Activated T-cell treated with anti-CD3 and anti-CD28 coated beads, Interleukin-2, amount 50 U/mL, for 48 hours (primary cell): ENCODE results near the gene NKAIN4.
"Not testable (repeated sequence)": the region's sequence is repeated elsewhere in the genome, so short reads cannot be mapped to it uniquely, and the experiment has no call there.

Experiments
- DNase-seq, 2 experiments: peaks; one replicate each; pipeline ENCODE4 v3.0.0-alpha.2; 2020

NKAIN4 gene

GRCh38 chr20:63234693-63235398 lies 19.4 kb downstream of the NKAIN4 start:
- peak in 1 of 2 experiments; percentile 50 for DNase-seq

- no peak for DNase-seq
Measured at GRCh38 chr20:63233924-63234323, 20.3 kb downstream of the NKAIN4 start.

GRCh38 chr20:63233061-63233344 lies 21.3 kb downstream of the NKAIN4 start:
- DNase-seq: no peak

- DNase-seq: no peak
Measured at GRCh38 chr20:63232235-63233060, 21.8 kb downstream of the NKAIN4 start.

- DNase-seq: no peak
Measured at GRCh38 chr20:63230800-63231268, 23.4 kb downstream of the NKAIN4 start.

- DNase-seq: no peak
Measured at GRCh38 chr20:63228806-63229205, 25.5 kb downstream of the NKAIN4 start.

- DNase-seq: no peak
Measured at GRCh38 chr20:63227260-63227659, 27.0 kb downstream of the NKAIN4 start.

GRCh38 chr20:63226042-63226943 lies 28.0 kb downstream of the NKAIN4 start:
- DNase-seq: no peak

- no peak for DNase-seq
Measured at GRCh38 chr20:63225082-63225454, 29.2 kb downstream of the NKAIN4 start.

GRCh38 chr20:63224412-63225081 lies 29.7 kb downstream of the NKAIN4 start:
- DNase-seq: no peak

- no peak for DNase-seq
Measured at GRCh38 chr20:63223826-63224207, 30.4 kb downstream of the NKAIN4 start.

- DNase-seq: peak; percentile 58 to 64
Measured at GRCh38 chr20:63223121-63223825, 31.0 kb downstream of the NKAIN4 start.

- DNase-seq: no peak
Measured at GRCh38 chr20:63222541-63222940, 31.7 kb downstream of the NKAIN4 start.

- not testable (repeated sequence) for DNase-seq
Measured at GRCh38 chr20:63221400-63222053, 32.7 kb downstream of the NKAIN4 start.

- DNase-seq: no peak
Measured at GRCh38 chr20:63220696-63221399, 33.4 kb downstream of the NKAIN4 start.

GRCh38 chr20:63219866-63220521 lies 34.3 kb downstream of the NKAIN4 start:
- DNase-seq: no peak

GRCh38 chr20:63219447-63219821 lies 34.8 kb downstream of the NKAIN4 start:
- no peak for DNase-seq

GRCh38 chr20:63218701-63219446 lies 35.4 kb downstream of the NKAIN4 start:
- DNase-seq: no peak

GRCh38 chr20:63217706-63218105 lies 36.6 kb downstream of the NKAIN4 start:
- peak in 1 of 2 experiments; percentile 28 for DNase-seq
